Mesothelial cell of epicardium (in vitro differentiated cells): ENCODE data around the gene PTPRN2. TPM values are rescaled to one million over a fixed set of nuclear protein-coding genes. Genes with fewer than 3 reads are reported as not detected.

ENCODE experiments used
- DNase-seq, 2 experiments: peaks; one replicate each; pipeline ENCODE4 v3.0.0; 2021; ENCODE audit warnings: low spot score in 2 of 2; ENCODE audit not compliant: unreplicated experiment in 2 of 2
- H3K27ac Mint-ChIP-seq: 2 replicates; pipeline ENCODE4 v1.8.0; 2021; ENCODE audit warnings: mixed read lengths
- H3K27me3 Mint-ChIP-seq: 2 replicates; pipeline ENCODE4 v1.8.0; 2021; ENCODE audit warnings: low read depth, mixed read lengths
- H3K36me3 Mint-ChIP-seq: 2 replicates; pipeline ENCODE4 v1.8.0; 2021; ENCODE audit warnings: mixed read lengths
- H3K4me1 Mint-ChIP-seq: 2 replicates; pipeline ENCODE4 v1.8.0; 2021; ENCODE audit warnings: mixed read lengths
- H3K4me3 Mint-ChIP-seq: 2 replicates; pipeline ENCODE4 v1.8.0; 2021; ENCODE audit warnings: mild to moderate bottlenecking, moderate library complexity, mixed read lengths
- H3K9me3 Mint-ChIP-seq: 2 replicates; pipeline ENCODE4 v1.8.0; 2021; ENCODE audit warnings: mixed read lengths
- total RNA-seq: library from RNA; stranded (reverse); gene quantifications from 3 replicates; pipeline ENCODE4 v1.2.1, GENCODE V29; 2021
- TF ChIP-seq, protein P1 (sequence below): fragments of 200-600 bp; sonication (generic); IDR thresholded peaks from one replicate; pipeline ENCODE4 v1.5.0; 2021; ENCODE audit warnings: antibody characterized with exemption; ENCODE audit not compliant: unreplicated experiment

Gene PTPRN2
- total RNA-seq, 1 donor from 2014 or later: 2.2 TPM

DNA sequence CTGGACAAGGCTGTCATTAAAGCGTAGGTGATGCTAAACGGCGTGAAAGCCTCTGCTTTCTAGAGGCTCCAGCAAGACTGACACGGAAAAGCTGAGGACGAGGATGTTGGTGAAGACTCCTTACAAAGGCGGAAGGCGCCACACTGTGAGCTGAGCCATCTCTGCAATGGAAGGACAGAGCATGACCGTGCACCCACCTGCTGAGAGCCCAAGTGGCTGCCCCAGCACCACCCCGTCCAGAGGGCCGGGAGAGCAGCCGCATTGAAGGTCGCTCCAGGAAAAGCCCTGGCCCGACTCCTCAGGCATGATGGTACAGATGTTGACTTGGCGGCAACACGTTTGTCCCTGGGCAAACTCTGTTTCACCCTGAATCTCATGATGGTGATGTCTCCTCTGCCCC is 758.1 kb downstream of the PTPRN2 start:
- H3K36me3 Mint-ChIP-seq: no peaks in the 10 kb centered on the region
- H3K9me3 Mint-ChIP-seq: no peaks in the 10 kb centered on the region
- no peaks in the 10 kb centered on the region for H3K4me1 Mint-ChIP-seq
- TF ChIP-seq, protein P1, sequence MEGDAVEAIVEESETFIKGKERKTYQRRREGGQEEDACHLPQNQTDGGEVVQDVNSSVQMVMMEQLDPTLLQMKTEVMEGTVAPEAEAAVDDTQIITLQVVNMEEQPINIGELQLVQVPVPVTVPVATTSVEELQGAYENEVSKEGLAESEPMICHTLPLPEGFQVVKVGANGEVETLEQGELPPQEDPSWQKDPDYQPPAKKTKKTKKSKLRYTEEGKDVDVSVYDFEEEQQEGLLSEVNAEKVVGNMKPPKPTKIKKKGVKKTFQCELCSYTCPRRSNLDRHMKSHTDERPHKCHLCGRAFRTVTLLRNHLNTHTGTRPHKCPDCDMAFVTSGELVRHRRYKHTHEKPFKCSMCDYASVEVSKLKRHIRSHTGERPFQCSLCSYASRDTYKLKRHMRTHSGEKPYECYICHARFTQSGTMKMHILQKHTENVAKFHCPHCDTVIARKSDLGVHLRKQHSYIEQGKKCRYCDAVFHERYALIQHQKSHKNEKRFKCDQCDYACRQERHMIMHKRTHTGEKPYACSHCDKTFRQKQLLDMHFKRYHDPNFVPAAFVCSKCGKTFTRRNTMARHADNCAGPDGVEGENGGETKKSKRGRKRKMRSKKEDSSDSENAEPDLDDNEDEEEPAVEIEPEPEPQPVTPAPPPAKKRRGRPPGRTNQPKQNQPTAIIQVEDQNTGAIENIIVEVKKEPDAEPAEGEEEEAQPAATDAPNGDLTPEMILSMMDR: no peak
- H3K27me3 Mint-ChIP-seq: no peaks in the 10 kb centered on the region
- H3K27ac Mint-ChIP-seq: no peak overlapping the region
- H3K4me3 Mint-ChIP-seq: no peak overlapping the region
- DNase-seq: no peak

DNA sequence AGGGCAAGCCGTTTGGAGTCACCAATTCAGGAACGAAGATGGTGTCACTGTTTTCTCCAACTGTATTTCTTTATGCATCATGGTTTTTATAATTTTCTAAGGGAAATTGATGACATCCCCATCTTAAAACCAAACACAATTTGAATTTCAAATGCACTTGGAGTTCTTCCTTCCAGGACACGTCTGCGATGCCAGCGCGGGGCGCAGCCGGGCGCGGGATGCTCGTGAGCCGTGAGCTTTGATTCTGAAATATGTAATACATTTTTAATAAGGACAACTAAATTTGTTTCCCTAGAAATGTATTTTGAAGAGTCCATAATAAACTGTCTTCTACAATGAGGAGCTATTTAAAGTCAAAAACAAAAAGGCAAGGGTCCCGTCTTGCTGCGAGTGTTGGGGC is 758.7 kb downstream of the PTPRN2 start:
- Mint-ChIP-seq H3K9me3 (no peaks in the 10 kb centered on the region), H3K27ac (no peak overlapping the region), H3K4me1 (no peaks in the 10 kb centered on the region), H3K36me3 (no peaks in the 10 kb centered on the region), H3K4me3 (no peak overlapping the region), H3K27me3 (no peaks in the 10 kb centered on the region)
- no peak for DNase-seq
- TF ChIP-seq, protein P1: no peak

DNA sequence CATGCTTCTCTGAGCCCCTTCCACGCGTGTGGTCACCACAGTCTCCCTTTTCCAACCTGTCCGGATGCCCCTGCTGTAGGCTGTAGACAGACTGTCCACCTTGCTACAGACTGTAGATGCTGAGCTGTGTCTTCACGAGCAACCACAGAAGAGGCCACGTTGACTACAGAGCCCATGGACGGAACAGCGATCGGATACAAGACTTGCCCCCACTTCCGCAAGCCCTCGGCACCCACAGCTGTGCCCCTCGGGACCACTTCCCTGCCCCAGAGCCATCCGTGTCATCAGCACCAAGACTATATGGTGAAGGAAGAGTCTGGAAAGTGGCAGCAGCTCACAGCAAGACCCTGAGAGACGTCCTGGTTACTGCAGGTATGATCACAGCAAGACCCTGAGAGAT is 759.4 kb downstream of the PTPRN2 start:
- TF ChIP-seq, protein P1: no peak
- Mint-ChIP-seq H3K27me3 (no peaks in the 10 kb centered on the region), H3K4me1 (no peaks in the 10 kb centered on the region), H3K27ac (no peak overlapping the region), H3K36me3 (no peaks in the 10 kb centered on the region), H3K4me3 (no peak overlapping the region), H3K9me3 (no peaks in the 10 kb centered on the region)
- no peak for DNase-seq

DNA sequence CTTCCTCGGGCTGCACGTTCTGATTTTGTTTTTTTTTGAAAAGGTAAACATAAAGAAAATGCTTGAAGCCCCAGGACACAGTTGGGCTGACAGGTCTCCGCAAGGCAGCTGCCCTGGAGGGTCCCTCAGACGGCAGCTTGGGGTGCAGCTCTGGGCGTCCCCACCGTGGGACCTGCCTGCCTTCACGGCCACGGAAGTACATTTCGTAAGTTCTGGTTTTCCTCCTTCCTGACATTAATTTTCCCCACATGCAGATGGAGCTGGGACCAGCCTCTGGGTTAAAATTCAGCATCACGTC is 759.8 kb downstream of the PTPRN2 start:
- TF ChIP-seq, protein P1: no peak

DNA sequence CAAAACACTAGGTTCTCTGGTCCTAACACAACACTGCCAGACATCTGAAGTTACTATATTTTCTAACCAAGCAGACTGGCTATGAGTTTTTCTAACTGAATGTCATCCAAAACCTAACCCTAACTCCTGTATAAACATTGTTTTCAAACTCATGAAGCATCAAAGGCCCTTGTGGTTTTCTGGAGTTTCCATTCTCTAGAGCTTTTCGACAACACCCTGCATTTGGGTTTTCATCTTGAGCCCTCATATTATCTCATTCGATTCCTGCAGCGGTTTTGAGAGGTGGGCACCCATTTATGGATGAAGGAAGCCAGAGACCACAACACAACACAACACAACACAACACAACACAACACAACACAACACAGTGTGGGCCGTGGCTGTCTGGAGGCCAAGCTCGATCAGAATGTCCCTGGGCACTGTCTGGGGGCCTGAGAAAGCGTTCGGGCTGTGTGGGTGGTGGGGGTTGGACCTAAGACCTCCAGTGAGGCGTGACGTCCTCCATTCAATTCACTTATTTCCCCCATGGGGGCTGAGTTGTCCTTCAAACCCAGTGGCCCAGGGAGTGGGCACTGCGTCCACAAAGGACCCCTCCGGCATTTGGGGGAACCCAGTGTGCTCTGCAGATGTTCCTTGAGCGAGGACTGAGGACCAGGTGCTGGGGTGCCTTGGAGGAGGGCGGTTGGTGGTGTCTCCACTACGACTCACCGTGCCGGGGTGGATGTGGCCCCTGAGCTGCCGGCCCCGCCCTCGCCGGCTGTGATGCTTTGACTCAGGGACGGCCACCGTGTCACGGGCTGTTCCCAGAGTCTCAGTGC is 760.4 kb downstream of the PTPRN2 start:
- H3K27ac Mint-ChIP-seq: no peak overlapping the region
- H3K4me3 Mint-ChIP-seq: no peak overlapping the region
- no peaks in the 10 kb centered on the region for H3K36me3 Mint-ChIP-seq
- no peaks in the 10 kb centered on the region for H3K27me3 Mint-ChIP-seq
- TF ChIP-seq, protein P1: no peak
- no peak for DNase-seq
- no peaks in the 10 kb centered on the region for H3K4me1 Mint-ChIP-seq
- H3K9me3 Mint-ChIP-seq: no peaks in the 10 kb centered on the region

More for the DNA sequence above, 759.8 kb downstream of the PTPRN2 start:
- Mint-ChIP-seq H3K36me3 (no peaks in the 10 kb centered on the region), H3K4me3 (no peak overlapping the region), H3K9me3 (no peaks in the 10 kb centered on the region), H3K27ac (no peak overlapping the region), H3K4me1 (no peaks in the 10 kb centered on the region), H3K27me3 (no peaks in the 10 kb centered on the region)
- DNase-seq: no peak
